H1 (cell line): ENCODE data around the gene SPTBN1. TPM values are rescaled to one million over a fixed set of nuclear protein-coding genes. Genes with fewer than 3 reads are reported as not detected.

Source experiments
- CTCF ChIA-PET: fragments of 300-600 bp; sonication (Branson Sonifier 250); formaldehyde crosslinking; loops from one replicate; lab custom pipeline; 2021; ENCODE audit not compliant: partially characterized antibody; lab: Charles Lee
- POLR2A ChIA-PET: fragments of 300-600 bp; sonication (Branson Sonifier 250); formaldehyde crosslinking; loops from one replicate; lab custom pipeline; 2021; ENCODE audit warnings: inconsistent platforms; ENCODE audit not compliant: partially characterized antibody; lab: Charles Lee
- DNase-seq, 2 experiments: peaks; one replicate each; pipeline versions ENCODE4 v3.0.0 to v3.0.0-alpha.2; 2010 to 2022; ENCODE audit warnings: low spot score in 2 of 2, low read depth in 1 of 2, mixed read lengths in 1 of 2
- FAIRE-seq: peaks from 2 replicates; lab custom pipeline; 2011; peaks lifted over from hg19 to GRCh38; lab: Jason Lieb, UNC
- H2AFZ ChIP-seq: 2 replicates; pipeline ENCODE4 v1.8.1; 2012; ENCODE audit warnings: low read length, inconsistent platforms
- H2AK5ac ChIP-seq: 2 replicates; pipeline ENCODE4 v1.6.1; 2013; ENCODE audit warnings: low read depth, low read length
- H2BK120ac ChIP-seq: replicated peaks from 2 replicates; pipeline ENCODE3; 2013; ENCODE audit warnings: low read depth, low read length, inconsistent platforms
- H2BK12ac ChIP-seq: 2 replicates; pipeline ENCODE4 v1.6.1; 2013; ENCODE audit warnings: low read depth, low read length
- H2BK15ac ChIP-seq: 2 replicates; pipeline ENCODE4 v1.6.1; 2013; ENCODE audit warnings: low read length
- H2BK20ac ChIP-seq: 2 replicates; pipeline ENCODE4 v1.6.1; 2013; ENCODE audit warnings: low read length
- H2BK5ac ChIP-seq: 2 replicates; pipeline ENCODE4 v1.6.1; 2013; ENCODE audit warnings: low read depth, low read length
- H3K14ac ChIP-seq: 2 replicates; pipeline ENCODE4 v1.6.1; 2013; ENCODE audit warnings: inconsistent platforms; ENCODE audit not compliant: insufficient read length
- H3K18ac ChIP-seq: 2 replicates; pipeline ENCODE4 v1.6.1; 2013; ENCODE audit warnings: low read length; ENCODE audit errors: extremely low read depth
- H3K23ac ChIP-seq: 2 replicates; pipeline ENCODE4 v1.6.1; 2013; ENCODE audit warnings: inconsistent platforms; ENCODE audit not compliant: insufficient read length
- H3K23me2 ChIP-seq: 2 replicates; pipeline ENCODE4 v1.6.1; 2013; ENCODE audit warnings: low read depth, low read length
- H3K27ac ChIP-seq: 2 replicates; pipeline ENCODE4 v1.6.1; 2011; ENCODE audit warnings: low read depth, low read length, inconsistent platforms
- H3K27me3 ChIP-seq, 4 experiments: replicated peaks in 1 of 4; 1 replicate in 1 of 4; 2 replicates in 3 of 4; pipeline versions ENCODE4 v1.6.1 to v1.8.1; 2011 to 2013; ENCODE audit warnings: low read length in 3 of 4, mild to moderate bottlenecking in 3 of 4, inconsistent platforms in 2 of 4, mixed read lengths in 2 of 4, moderate library complexity in 1 of 4; ENCODE audit not compliant: control insufficient read depth in 3 of 4, insufficient read depth in 3 of 4; ENCODE audit errors: extremely low read depth in 1 of 4
- H3K36me3 ChIP-seq, 4 experiments: 2 replicates each; pipeline versions ENCODE4 v1.6.1 to v1.8.1; 2011 to 2013; ENCODE audit warnings: mild to moderate bottlenecking in 4 of 4, low read length in 3 of 4, moderate library complexity in 2 of 4, control low read depth in 1 of 4, inconsistent platforms in 1 of 4; ENCODE audit not compliant: insufficient read depth in 4 of 4, control insufficient read depth in 2 of 4
- H3K4ac ChIP-seq: replicated peaks from 2 replicates; pipeline ENCODE3; 2013; ENCODE audit warnings: low read length, low read depth, mixed read lengths, inconsistent platforms; ENCODE audit not compliant: insufficient read length
- H3K4me1 ChIP-seq, 4 experiments: replicated peaks in 1 of 4; 1 replicate in 1 of 4; 2 replicates in 3 of 4; pipeline versions ENCODE4 v1.6.1 to v1.8.1; 2011 to 2013; ENCODE audit warnings: low read length in 3 of 4, inconsistent platforms in 2 of 4, mixed read lengths in 1 of 4; ENCODE audit not compliant: insufficient read depth in 4 of 4, control insufficient read depth in 3 of 4
- H3K4me2 ChIP-seq, 2 experiments: 2 replicates each; pipeline versions ENCODE4 v1.6.1 to v1.8.1; 2011 to 2013; ENCODE audit warnings: low read depth in 2 of 2, low read length in 2 of 2, control low read depth in 1 of 2, inconsistent platforms in 1 of 2, mild to moderate bottlenecking in 1 of 2; ENCODE audit not compliant: insufficient read depth in 1 of 2
- H3K4me3 ChIP-seq, 4 experiments: fragments of 200-600, 300-600 bp in 1 of 4; sonication (generic), shearing (Covaris generic), sonication (Bioruptor Twin) in 1 of 4; 2 replicates each; pipeline versions ENCODE4 v1.5.1 to v1.8.1; 2011 to 2016; ENCODE audit warnings: low read length in 4 of 4, low read depth in 3 of 4, control low read depth in 2 of 4, inconsistent platforms in 2 of 4, mild to moderate bottlenecking in 2 of 4, mixed read lengths in 1 of 4, moderate library complexity in 1 of 4; ENCODE audit not compliant: insufficient read depth in 2 of 4; ENCODE audit errors: extremely low read depth in 1 of 4
- H3K56ac ChIP-seq: replicated peaks from 2 replicates; pipeline ENCODE3; 2013; ENCODE audit warnings: low read depth, mild to moderate bottlenecking, mixed read lengths, low read length, inconsistent platforms; ENCODE audit not compliant: insufficient read length
- H3K79me1 ChIP-seq: 2 replicates; pipeline ENCODE4 v1.6.1; 2013; ENCODE audit warnings: low read depth, low read length, control low read depth
- H3K79me2 ChIP-seq, 2 experiments: 2 replicates each; pipeline versions ENCODE4 v1.6.1 to v1.8.1; 2012 to 2013; ENCODE audit warnings: low read length in 2 of 2, mild to moderate bottlenecking in 2 of 2, inconsistent platforms in 1 of 2; ENCODE audit not compliant: insufficient read depth in 2 of 2, control insufficient read depth in 1 of 2
- H3K9ac ChIP-seq, 4 experiments: replicated peaks in 1 of 4; 1 replicate in 1 of 4; 2 replicates in 3 of 4; pipeline versions ENCODE4 v1.6.1 to v1.8.1; 2011 to 2013; ENCODE audit warnings: low read depth in 3 of 4, low read length in 3 of 4, control low read depth in 2 of 4, mild to moderate bottlenecking in 2 of 4, moderate library complexity in 2 of 4, inconsistent platforms in 1 of 4; ENCODE audit errors: extremely low read depth in 1 of 4
- H3K9me3 ChIP-seq, 2 experiments: 2 replicates each; pipeline versions ENCODE4 v1.6.1 to v1.8.1; 2012 to 2013; ENCODE audit warnings: mild to moderate bottlenecking in 2 of 2, moderate library complexity in 2 of 2, control low read depth in 1 of 2, inconsistent platforms in 1 of 2, low read depth in 1 of 2, low read length in 1 of 2, mixed read lengths in 1 of 2; ENCODE audit not compliant: insufficient read depth in 2 of 2
- H4K20me1 ChIP-seq, 2 experiments: replicated peaks in 1 of 2; 2 replicates each; pipeline versions ENCODE3 to v1.8.1; 2011 to 2013; ENCODE audit warnings: inconsistent platforms in 2 of 2, low read length in 2 of 2, mild to moderate bottlenecking in 1 of 2; ENCODE audit not compliant: insufficient read depth in 2 of 2, control insufficient read depth in 1 of 2
- H4K5ac ChIP-seq: 2 replicates; pipeline ENCODE4 v1.6.1; 2013; ENCODE audit warnings: low read length, low read depth, mixed read lengths, inconsistent platforms; ENCODE audit not compliant: insufficient read length
- H4K8ac ChIP-seq: 2 replicates; pipeline ENCODE4 v1.8.0; 2013; ENCODE audit warnings: mild to moderate bottlenecking, moderate library complexity, low read length, inconsistent platforms; ENCODE audit not compliant: insufficient read depth; ENCODE audit errors: extremely low read depth
- H4K91ac ChIP-seq: replicated peaks from 2 replicates; pipeline ENCODE3; 2013; ENCODE audit warnings: low read length, mixed read lengths, inconsistent platforms; ENCODE audit not compliant: insufficient read length
- CBX5 ChIP-seq: fragments of 300-800, 300-1000 bp; sonication (generic); IDR thresholded peaks from 2 replicates; pipeline ENCODE4 v1.7.1; 2016; ENCODE audit warnings: antibody characterized with exemption, low read length, low read depth
- CBX8 ChIP-seq: fragments of 300-800, 300-1000 bp; sonication (generic); IDR thresholded peaks from 2 replicates; pipeline ENCODE4 v1.7.1; 2016; ENCODE audit warnings: low read depth, low read length, borderline replicate concordance
- CEBPB ChIP-seq: IDR thresholded peaks from 2 replicates; pipeline ENCODE4 v1.6.1; 2012; ENCODE audit warnings: low read depth, low read length
- EP300 ChIP-seq, 2 experiments: IDR thresholded peaks; 1 replicate in 1 of 2; 2 replicates in 1 of 2; pipeline ENCODE4 v1.6.1; 2011 to 2012; ENCODE audit warnings: low read depth in 2 of 2, low read length in 2 of 2, mild to moderate bottlenecking in 2 of 2, borderline replicate concordance in 1 of 2, inconsistent platforms in 1 of 2, moderate library complexity in 1 of 2
- GABPA ChIP-seq: IDR thresholded peaks from 2 replicates; pipeline ENCODE4 v1.6.1; 2011; ENCODE audit warnings: mild to moderate bottlenecking, low read length, moderate library complexity, borderline replicate concordance; ENCODE audit not compliant: insufficient read depth
- HDAC2 ChIP-seq, 2 experiments: fragments of 300-600 bp in 1 of 2; sonication (generic) in 1 of 2; IDR thresholded peaks; 2 replicates each; pipeline ENCODE4 v1.6.1; 2011 to 2012; ENCODE audit warnings: low read depth in 2 of 2, low read length in 2 of 2, mild to moderate bottlenecking in 2 of 2, moderate library complexity in 2 of 2, borderline replicate concordance in 1 of 2, inconsistent platforms in 1 of 2
- JUND ChIP-seq: IDR thresholded peaks from 2 replicates; pipeline ENCODE4 v1.6.1; 2011; ENCODE audit warnings: mild to moderate bottlenecking, improper control_type of control experiment, low read length
- MAFK ChIP-seq: IDR thresholded peaks from 2 replicates; pipeline ENCODE4 v1.6.1; 2012; ENCODE audit warnings: low read depth, mild to moderate bottlenecking, improper control_type of control experiment, low read length
- NANOG ChIP-seq: IDR thresholded peaks from 2 replicates; pipeline ENCODE4 v1.6.1; 2011; ENCODE audit warnings: low read length, low read depth, mild to moderate bottlenecking, inconsistent platforms; ENCODE audit not compliant: insufficient read depth, poor library complexity, severe bottlenecking
- RAD21 ChIP-seq, 2 experiments: IDR thresholded peaks in 1 of 2; conservative IDR thresholded peaks in 1 of 2; 2 replicates each; pipeline ENCODE4 v1.6.1; 2011; ENCODE audit warnings: low read depth in 2 of 2, low read length in 2 of 2, improper control_type of control experiment in 1 of 2, inconsistent platforms in 1 of 2, mild to moderate bottlenecking in 1 of 2, moderate library complexity in 1 of 2
- RXRA ChIP-seq: IDR thresholded peaks from 2 replicates; pipeline ENCODE4 v1.6.1; 2011; ENCODE audit warnings: low read depth, mild to moderate bottlenecking, low read length, moderate library complexity; ENCODE audit not compliant: insufficient read depth
- SIN3A ChIP-seq, 2 experiments: IDR thresholded peaks in 1 of 2; conservative IDR thresholded peaks in 1 of 2; 2 replicates each; pipeline ENCODE4 v1.6.1; 2011 to 2012; ENCODE audit warnings: low read length in 2 of 2, improper control_type of control experiment in 1 of 2, low read depth in 1 of 2, mild to moderate bottlenecking in 1 of 2
- WGBS, 2 experiments: shearing (Covaris generic) in 1 of 2; methylation state at CpG; one replicate each; pipeline versions ENCODE4 v1.1.6 to v1.1.7; 2013 to 2015; ENCODE audit warnings: low lambda C conversion rate in 2 of 2, mixed read lengths in 2 of 2, inconsistent platforms in 1 of 2, low coverage in 1 of 2, missing lambda C conversion rate in 1 of 2; ENCODE audit not compliant: insufficient replicate concordance in 2 of 2, insufficient coverage in 1 of 2, insufficient read length in 1 of 2; ENCODE audit errors: extremely low coverage in 1 of 2, missing lambda C conversion rate in 1 of 2; 5-methylcytosine and 5-hydroxymethylcytosine counted together
- polyA plus RNA-seq, 7 experiments: library from polyadenylated mRNA; depleted of rRNA in 3 of 7; stranded (reverse) in 5 of 7; unstranded in 2 of 7; fragments of >200 nt in 5 of 7; fragments of 200-250 nt in 2 of 7; gene quantifications; 1 replicate in 5 of 7; 2 replicates in 1 of 7; 4 replicates in 1 of 7; pipeline versions ENCODE4 v1.2.1 to v1.2.3, GENCODE V29; 2011 to 2013; ENCODE audit warnings: missing spikeins in 2 of 7, mixed read lengths in 2 of 7
- total RNA-seq: library from RNA; stranded (reverse); fragmentation: NEBNext Ultra II Directional; extraction: Animal tissue kit (Norgen Biotek cat#: 25700); gene quantifications from 2 replicates; pipeline ENCODE4 v1.2.1, GENCODE V29; 2021

SPTBN1 gene
- total and polyA plus RNA-seq, 2 of the 8 experiments (the other 6 are each of a cell fraction or from before 2014, with no cell fraction given), result 31.8 to 180 TPM

- CTCF ChIA-PET, result no interaction called here
- peaks cover 0 to 2% of the 10 kb centered on the region in 2 experiments for H4K20me1 ChIP-seq
Measured at GRCh38 chr2:54475919-54476318, 19.8 kb downstream of the SPTBN1 start.

More at GRCh38 chr2:54475919-54476318, 19.8 kb downstream of the SPTBN1 start:
- H3K4me1 ChIP-seq, result peaks cover 0 to 3% (median 0%) of the 10 kb centered on the region in 4 experiments; a peak in 1 of 7 replicates
- no peak overlapping the region for H2BK5ac ChIP-seq
- no peak overlapping the region for H2AFZ ChIP-seq
- no peak overlapping the region for H3K4me3 ChIP-seq
- TF ChIP-seq RXRA (no peak), RAD21 (IDR thresholded peaks at IDR 0.05 in 1 of 2, conservative IDR thresholded peaks at IDR 0.05 in 1 of 2; ENCODE audit: low read depth in 2 of 2, low read length in 2 of 2) (no peak), JUND (no peak), MAFK (no peak), CBX5 (no peak), NANOG (no peak), SIN3A (conservative IDR thresholded peaks at IDR 0.05 in 1 of 2, IDR thresholded peaks at IDR 0.05 in 1 of 2; ENCODE audit: low read depth in 1 of 2, low read length in 2 of 2) (no peak), EP300 (IDR thresholded peaks at IDR 0.05; ENCODE audit: borderline replicate concordance in 1 of 2, low read depth in 2 of 2, low read length in 2 of 2) (no peak), CEBPB (no peak), HDAC2 (IDR thresholded peaks at IDR 0.05; ENCODE audit: borderline replicate concordance in 1 of 2, low read depth in 2 of 2, low read length in 2 of 2) (no peak), GABPA (no peak), CBX8 (no peak)
- H3K18ac ChIP-seq, result no peak overlapping the region
- H2BK120ac ChIP-seq, result no peak overlapping the region
- peaks cover 0 to 5% of the 10 kb centered on the region in 2 experiments; a peak in 1 of 4 replicates for H3K79me2 ChIP-seq
- no peak overlapping the region for H4K5ac ChIP-seq
- H3K4me2 ChIP-seq, result no peak overlapping the region
- H3K27me3 ChIP-seq, result no peaks in the 10 kb centered on the region
- no peak overlapping the region for H3K27ac ChIP-seq
- no peak overlapping the region for H3K4ac ChIP-seq
- no peak overlapping the region for H4K8ac ChIP-seq
- no peak overlapping the region for H3K56ac ChIP-seq
- no peak for FAIRE-seq
- no peak for DNase-seq
- H3K23me2 ChIP-seq, result no peaks in the 10 kb centered on the region
- no peak overlapping the region for H2BK20ac ChIP-seq
- no peak overlapping the region for H2BK12ac ChIP-seq
- no peak overlapping the region for H3K14ac ChIP-seq
- H3K79me1 ChIP-seq, result no peaks in the 10 kb centered on the region
- no peaks in the 10 kb centered on the region; a peak in 1 of 8 replicates for H3K36me3 ChIP-seq
- H3K9ac ChIP-seq, result no peak overlapping the region
- POLR2A ChIA-PET, result no interaction called here
- no peaks in the 10 kb centered on the region for H3K9me3 ChIP-seq
- no peak overlapping the region for H2AK5ac ChIP-seq
- no peak overlapping the region for H4K91ac ChIP-seq
- WGBS, 2 experiments, result 66% methylated on average over 5 of the region's 5 CpGs; no CpG with 5 or more reads in 1 of the 2 experiments
- H2BK15ac ChIP-seq, result no peak overlapping the region
- H3K23ac ChIP-seq, result no peak overlapping the region
